ENCODE data around the gene LY86.

Gene LY86

DNA sequence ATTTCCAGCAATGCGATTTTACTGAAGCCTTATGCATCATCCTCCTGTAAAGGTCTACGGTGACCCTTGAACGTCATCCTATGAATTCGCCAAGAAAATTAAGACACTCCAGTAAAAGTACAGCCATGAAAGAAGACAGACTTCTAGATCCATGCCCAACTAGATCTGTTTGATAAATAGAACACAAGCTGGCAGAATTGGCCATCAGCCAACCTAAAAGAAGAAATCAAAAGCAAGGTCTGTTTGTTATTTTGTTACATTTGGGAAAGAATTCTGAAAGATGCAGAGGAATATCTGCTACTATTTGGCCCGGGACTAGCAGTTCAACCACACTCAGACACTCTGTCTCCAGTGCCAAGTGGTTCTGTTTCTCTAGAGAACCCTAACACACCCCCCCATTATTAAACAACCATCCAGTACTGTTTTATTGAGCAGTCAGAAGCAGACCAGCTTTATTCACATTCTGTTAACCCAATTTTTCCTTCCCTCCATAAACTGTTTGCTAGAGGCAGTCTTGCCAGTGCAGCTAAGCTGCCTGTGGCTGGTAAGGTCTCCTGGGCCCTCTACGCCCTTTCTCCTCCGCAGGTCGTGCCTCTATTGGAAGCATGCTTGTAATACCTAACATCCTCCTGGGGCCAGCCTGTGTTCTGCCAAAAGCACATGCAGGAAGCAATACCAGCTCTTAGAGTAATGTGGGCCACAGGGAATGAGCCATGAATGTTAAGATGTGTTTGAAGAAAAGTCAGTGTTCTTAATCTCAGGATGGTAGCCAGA lies 30.7 kb downstream of the LY86 start:
- in situ Hi-C loops (cut with HindIII; ENCODE audit: low sequenced_read_pairs), result no loop called here

DNA sequence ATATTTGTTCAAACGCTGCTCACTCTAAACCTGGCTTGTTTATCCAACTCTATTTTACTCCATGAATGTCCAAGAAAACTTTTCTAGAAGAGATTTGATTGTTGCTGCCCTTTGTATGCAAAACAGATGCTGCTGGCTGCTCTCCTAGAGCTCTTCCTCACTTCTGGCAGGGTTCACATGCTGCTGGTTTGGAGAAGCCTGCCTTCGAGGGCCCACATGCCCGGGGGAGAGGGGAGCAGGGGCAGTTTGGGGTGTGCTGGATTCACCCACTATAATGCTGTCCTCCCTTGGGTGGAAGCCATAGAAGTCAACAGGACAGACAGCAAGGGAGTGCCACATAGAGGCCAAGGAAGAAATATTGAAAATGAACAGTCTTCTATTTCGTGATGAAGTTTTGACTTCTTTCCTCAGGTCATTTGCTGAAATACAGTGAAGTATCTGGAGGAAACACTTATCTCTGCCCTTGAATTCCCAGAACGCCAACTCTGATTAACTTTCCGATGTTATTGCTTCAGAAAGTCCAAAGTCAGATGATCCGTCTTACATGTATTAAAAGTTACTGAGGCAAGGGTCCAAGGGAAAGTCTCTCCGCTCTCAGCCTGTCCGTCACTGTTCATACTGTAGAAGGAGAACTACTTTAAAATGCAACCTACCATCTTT lies 32.4 kb downstream of the LY86 start:
- in situ Hi-C loops (cut with HindIII; ENCODE audit: low sequenced_read_pairs), result no loop called here

GRCh38 chr6:6622501-6622900 lies 34.0 kb downstream of the LY86 start:
- in situ Hi-C loops (cut with HindIII; ENCODE audit: low sequenced_read_pairs), result no loop called here

GRCh38 chr6:6623553-6623952 lies 35.0 kb downstream of the LY86 start:
- in situ Hi-C loops (cut with HindIII; ENCODE audit: low sequenced_read_pairs), result no loop called here

GRCh38 chr6:6624269-6624990 lies 35.9 kb downstream of the LY86 start:
- in situ Hi-C loops (cut with HindIII; ENCODE audit: low sequenced_read_pairs), result no loop called here

DNA sequence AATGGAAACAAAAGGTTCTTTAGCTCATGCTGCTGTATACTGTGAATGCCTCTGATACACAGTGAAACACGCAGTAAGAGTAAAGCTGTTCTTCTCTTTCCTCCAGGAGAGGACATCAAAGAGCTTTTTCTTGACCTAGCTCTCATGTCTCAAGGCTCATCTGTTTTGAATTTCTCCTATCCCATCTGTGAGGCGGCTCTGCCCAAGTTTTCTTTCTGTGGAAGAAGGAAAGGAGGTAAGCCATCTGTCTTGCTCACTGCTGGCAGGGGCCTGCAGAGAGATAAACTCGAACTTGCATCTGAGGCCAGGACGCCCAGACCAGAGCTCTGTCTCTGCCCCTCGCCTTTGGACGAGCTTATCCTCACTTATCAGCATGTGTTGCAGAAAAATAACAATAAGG lies 37.7 kb downstream of the LY86 start:
- in situ Hi-C loops (cut with HindIII; ENCODE audit: low sequenced_read_pairs), result no loop called here

DNA sequence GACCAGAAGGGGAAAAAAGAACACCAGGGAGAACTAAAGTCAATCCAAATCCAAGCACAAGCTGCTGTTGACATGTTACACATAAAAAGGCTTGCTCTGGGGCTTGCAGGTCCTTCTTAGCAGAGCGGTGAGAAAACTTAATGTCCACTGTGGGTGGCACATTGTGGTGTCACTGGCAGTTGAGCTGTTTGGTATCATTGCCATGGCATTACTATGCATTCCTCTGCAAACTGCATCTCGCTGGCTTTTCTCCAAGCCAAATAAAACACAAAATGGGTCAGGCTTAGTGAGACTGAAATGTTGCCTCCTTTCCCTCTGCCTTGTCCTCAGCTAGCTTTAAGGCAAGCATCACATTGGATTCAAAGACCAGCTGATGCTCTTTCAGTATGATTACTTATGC lies 40.9 kb downstream of the LY86 start:
- in situ Hi-C loops (cut with HindIII; ENCODE audit: low sequenced_read_pairs), result no loop called here

GRCh38 chr6:6631053-6631452 lies 42.5 kb downstream of the LY86 start:
- in situ Hi-C loops (cut with HindIII; ENCODE audit: low sequenced_read_pairs), result no loop called here

DNA sequence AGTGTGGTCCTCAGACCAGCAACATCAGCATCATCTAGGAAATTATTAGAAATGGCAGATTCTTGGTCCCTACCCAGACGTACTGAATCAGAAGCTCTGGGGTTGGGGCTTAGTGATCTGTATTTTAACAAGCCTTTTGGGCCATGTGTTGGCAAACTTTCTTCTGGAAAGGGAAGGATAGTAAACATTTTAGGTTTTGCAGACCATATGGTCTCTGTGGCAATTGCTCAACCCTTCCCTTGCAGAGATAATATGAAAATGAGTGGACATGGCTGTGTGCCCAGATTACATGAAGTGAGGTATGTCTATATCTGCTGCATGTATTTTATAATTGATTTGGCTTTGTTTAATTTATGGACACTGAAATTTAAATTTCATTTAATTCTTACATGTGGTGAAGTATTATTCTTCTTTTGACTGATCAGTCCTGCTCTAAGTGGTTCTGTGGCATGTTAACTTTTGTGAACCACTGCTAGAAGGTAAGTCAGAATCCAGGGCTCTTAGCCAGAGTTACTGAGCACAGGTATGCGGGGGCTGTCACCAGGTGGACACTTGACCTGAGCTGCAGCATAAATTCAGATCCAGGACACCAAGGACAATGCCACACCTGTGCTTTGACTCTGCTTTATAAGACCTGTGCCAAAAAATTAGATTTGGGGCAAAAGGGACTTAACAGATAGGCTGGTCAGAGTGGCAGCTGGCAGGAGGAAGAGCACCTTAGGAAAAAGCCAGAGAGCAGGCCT lies 43.2 kb downstream of the LY86 start:
- in situ Hi-C loops (cut with HindIII; ENCODE audit: low sequenced_read_pairs), result no loop called here

DNA sequence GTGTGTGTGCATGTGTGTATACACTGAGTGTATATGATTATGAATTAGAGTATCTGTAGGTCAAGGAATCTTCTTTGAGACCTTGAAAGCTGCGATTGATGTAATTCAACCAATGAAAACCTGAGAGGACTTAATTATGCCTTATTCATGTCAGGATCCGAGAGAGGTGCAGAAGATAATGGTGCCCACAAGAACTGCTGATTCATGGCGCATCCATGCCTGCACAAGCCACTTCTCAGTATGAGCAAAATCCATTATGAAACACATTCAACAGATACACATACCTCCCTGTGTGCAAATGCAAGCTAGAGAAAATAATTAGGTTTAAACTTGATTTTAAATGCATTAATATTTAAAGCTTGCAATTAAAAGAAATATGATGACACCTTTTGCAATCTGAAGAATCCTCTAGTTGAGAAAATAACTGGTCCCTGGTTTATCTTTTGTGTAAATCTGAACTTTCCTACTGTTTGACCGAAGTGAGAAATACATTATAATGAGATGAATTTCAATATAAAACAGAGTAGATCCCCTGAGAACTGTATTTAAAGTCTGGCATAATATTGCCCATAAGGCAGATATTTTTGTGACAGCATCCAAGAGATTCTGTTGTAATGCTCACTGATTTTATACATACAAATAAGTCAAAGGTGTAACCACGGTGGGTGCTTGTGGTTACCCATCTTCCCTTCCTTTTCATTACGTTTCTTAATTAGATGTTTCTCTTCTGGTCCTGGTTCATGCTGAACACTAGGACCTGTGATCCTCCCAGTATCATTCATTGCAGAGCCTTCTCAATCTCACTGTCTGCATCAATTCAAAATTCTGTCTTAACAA lies 45.6 kb downstream of the LY86 start:
- in situ Hi-C loops (cut with HindIII; ENCODE audit: low sequenced_read_pairs), result no loop called here

- in situ Hi-C loops (cut with HindIII; ENCODE audit: low sequenced_read_pairs), result no loop called here
Measured at GRCh38 chr6:6634735-6635075, 46.2 kb downstream of the LY86 start.

- in situ Hi-C loops (cut with HindIII; ENCODE audit: low sequenced_read_pairs), result no loop called here
Measured at GRCh38 chr6:6635291-6635690, 46.8 kb downstream of the LY86 start.

DNA sequence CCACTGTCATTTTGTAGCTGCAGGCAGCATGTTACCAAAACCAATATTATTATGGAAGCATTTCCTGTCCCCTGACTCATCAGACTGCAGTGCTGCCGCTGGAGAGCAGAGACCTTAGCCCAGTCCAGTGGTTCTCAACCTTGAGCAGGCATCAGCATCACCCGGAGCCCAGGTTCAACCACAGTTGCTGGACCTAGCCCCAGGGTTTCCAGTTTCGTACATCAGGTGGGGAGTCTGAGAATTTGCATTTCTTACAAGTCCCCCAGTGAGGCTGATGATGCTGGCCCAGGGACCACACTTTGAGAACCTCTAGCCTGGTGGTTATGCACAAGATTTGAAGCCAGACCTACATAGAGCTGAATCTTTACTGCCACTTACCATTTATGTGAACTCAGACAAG lies 47.3 kb downstream of the LY86 start:
- in situ Hi-C loops (cut with HindIII; ENCODE audit: low sequenced_read_pairs), result no loop called here

DNA sequence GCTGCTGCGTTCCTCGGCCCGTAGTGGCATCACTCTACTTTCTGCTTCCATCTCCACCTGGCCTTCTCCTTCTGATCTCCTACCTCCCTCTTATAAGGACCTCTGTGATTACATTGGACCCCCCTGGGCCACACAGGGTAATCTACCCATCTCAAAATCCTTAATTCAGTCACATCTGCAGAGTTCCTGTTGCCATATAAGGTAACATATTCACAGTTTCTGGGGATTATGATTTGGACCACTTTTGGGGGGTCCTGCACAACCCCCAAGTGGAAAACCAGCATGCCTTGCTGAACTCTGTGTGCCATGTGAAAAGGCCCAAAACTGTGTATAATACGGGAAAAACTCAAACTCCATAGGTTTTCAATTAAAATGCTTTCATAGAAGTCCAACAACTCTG lies 51.1 kb downstream of the LY86 start:
- in situ Hi-C loops (cut with HindIII; ENCODE audit: low sequenced_read_pairs), result no loop called here

DNA sequence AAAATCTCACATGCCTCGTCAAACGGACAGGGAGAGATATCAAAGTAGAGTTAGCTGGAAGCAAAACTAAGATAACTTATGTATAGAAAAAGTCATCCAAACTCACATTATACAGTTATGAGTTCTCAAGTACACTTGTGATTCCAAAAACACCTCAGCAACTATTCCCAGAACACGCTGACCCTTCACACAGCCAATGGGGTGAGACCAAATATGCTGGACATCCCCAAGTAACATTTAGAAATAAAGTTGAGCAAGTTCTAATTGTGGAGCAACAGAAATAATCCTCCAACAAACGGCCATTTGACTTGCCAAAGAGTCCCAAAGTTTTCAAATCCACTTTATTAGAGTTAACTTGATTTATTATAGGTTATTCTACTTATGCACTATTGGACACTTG lies 52.4 kb downstream of the LY86 start:
- in situ Hi-C loops (cut with HindIII; ENCODE audit: low sequenced_read_pairs), result no loop called here

- in situ Hi-C loops (cut with HindIII; ENCODE audit: low sequenced_read_pairs), result no loop called here
Measured at GRCh38 chr6:6643398-6643797, 54.9 kb downstream of the LY86 start.

DNA sequence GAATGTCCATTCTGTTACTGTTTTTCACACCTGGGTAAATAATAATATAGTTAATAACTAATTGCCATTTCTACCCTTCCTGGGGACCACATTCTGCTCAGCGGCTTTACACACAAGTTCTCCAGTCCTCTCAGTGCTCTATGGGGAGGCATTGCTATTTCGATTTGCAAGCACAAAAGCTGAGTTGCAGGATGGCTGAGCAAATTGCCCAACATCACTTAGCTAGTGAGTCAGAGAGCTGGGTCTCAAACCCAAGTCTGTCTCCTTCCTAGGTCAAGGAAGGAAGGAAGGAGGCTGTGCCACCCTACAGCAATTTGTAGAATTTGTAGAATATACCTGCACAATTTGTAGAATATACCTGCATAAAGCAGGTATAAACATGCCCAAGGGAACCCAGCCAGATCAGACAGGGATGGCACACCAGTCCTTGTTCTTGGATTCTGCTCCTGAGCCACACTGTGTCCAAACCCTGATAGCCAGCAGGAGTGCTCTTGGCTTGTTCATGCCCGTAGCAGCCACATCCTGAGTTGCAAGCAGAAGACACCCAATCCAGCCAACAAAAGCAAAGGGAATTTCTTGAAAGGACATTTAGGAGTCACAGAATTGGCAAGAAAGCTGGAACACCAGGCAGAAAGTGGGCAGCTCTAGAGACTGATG lies 56.9 kb downstream of the LY86 start:
- in situ Hi-C loops (cut with HindIII; ENCODE audit: low sequenced_read_pairs), result no loop called here

DNA sequence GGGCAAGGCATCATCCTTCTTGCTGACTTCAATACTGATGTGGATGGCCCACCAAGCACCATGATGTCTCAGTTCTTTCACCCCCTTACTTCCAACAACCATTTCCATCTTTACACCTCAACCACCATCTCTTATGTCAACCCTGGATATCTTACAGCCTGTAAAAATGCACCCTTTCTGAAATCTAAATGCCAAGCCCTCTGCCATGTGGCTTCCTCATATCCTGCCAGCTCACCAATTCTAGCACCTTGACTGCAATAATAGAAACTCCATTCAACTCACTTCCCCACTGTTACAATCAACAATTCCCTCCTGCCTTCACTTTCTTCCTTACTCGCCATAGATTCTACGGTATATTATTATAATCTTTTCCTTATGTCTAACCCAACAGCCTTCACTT lies 57.9 kb downstream of the LY86 start:
- in situ Hi-C loops (cut with HindIII; ENCODE audit: low sequenced_read_pairs), result no loop called here

DNA sequence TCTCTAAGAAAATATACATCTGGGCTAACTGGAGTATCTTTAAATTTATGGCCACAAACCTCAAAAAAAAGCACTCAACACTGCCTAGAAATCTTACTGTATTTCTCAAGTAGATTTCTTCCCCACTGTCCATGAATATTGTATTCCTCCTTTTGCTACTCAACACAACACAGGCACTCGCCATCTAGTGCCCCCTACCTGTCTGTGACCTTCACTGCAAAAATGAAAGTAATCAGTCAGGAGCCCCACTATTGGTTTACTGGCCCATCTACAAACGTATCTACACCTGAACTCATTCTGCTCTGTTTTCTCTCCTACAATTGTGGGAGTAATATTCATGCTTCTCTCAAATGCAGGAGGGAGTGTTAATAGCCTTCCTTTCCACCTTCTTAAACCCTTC lies 58.3 kb downstream of the LY86 start:
- in situ Hi-C loops (cut with HindIII; ENCODE audit: low sequenced_read_pairs), result no loop called here

GRCh38 chr6:6648692-6649343 lies 60.3 kb downstream of the LY86 start:
- in situ Hi-C loops (cut with HindIII; ENCODE audit: low sequenced_read_pairs), result no loop called here
